VCaP (cell line): ENCODE data around the gene CLNS1A.

Experiments used
- H3K27ac ChIP-seq: fragments of 450-650 bp; 2 replicates; pipeline ENCODE4 v1.5.1; 2017
- TF ChIP-seq, protein P1 (sequence below): fragments of 450-650 bp; conservative IDR thresholded peaks from 2 replicates; pipeline ENCODE4 v1.5.1; 2017; ENCODE audit warnings: mild to moderate bottlenecking, moderate library complexity

The CLNS1A gene

DNA sequence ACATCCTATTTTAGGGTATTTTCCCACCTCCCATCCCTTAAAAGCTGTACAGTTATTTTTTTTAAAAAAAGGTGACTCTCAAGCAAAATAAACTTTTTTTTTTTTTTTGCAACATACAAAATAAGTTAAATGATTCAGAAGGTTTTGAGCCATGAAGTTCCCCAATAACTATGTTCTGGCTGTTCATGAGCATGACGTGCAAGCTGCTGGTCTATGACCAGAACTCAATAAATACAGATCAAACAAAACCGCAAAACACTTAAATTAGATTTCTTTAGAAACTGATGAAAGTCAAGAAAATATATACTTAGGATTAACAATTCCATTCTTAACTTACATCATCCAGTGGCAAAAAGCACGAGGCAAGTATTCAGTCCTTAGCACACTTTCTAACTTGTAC, 24.1 kb upstream of the CLNS1A start:
- no peak overlapping the region for H3K27ac ChIP-seq
- TF ChIP-seq, protein P1, sequence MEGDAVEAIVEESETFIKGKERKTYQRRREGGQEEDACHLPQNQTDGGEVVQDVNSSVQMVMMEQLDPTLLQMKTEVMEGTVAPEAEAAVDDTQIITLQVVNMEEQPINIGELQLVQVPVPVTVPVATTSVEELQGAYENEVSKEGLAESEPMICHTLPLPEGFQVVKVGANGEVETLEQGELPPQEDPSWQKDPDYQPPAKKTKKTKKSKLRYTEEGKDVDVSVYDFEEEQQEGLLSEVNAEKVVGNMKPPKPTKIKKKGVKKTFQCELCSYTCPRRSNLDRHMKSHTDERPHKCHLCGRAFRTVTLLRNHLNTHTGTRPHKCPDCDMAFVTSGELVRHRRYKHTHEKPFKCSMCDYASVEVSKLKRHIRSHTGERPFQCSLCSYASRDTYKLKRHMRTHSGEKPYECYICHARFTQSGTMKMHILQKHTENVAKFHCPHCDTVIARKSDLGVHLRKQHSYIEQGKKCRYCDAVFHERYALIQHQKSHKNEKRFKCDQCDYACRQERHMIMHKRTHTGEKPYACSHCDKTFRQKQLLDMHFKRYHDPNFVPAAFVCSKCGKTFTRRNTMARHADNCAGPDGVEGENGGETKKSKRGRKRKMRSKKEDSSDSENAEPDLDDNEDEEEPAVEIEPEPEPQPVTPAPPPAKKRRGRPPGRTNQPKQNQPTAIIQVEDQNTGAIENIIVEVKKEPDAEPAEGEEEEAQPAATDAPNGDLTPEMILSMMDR: no peak

DNA sequence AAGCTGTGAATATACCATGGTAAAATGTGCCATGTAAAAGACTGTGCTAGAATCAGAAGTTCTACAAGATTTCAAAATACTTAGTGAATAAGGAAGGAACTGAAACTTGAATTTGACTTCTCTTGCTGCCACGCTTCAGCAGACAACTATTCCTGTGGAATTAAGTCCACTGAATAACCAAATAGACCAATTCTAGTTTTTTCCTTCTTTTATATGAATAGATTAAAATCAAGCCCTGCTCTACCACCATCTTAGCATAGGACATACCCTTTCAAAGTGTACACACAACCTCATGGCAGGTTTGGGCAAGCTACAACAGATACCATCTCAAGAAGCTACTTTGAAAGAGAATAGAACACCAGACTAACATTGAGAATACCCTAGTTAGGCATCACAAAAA, 23.4 kb upstream of the CLNS1A start:
- TF ChIP-seq, protein P1: no peak
- H3K27ac ChIP-seq: no peak overlapping the region

DNA sequence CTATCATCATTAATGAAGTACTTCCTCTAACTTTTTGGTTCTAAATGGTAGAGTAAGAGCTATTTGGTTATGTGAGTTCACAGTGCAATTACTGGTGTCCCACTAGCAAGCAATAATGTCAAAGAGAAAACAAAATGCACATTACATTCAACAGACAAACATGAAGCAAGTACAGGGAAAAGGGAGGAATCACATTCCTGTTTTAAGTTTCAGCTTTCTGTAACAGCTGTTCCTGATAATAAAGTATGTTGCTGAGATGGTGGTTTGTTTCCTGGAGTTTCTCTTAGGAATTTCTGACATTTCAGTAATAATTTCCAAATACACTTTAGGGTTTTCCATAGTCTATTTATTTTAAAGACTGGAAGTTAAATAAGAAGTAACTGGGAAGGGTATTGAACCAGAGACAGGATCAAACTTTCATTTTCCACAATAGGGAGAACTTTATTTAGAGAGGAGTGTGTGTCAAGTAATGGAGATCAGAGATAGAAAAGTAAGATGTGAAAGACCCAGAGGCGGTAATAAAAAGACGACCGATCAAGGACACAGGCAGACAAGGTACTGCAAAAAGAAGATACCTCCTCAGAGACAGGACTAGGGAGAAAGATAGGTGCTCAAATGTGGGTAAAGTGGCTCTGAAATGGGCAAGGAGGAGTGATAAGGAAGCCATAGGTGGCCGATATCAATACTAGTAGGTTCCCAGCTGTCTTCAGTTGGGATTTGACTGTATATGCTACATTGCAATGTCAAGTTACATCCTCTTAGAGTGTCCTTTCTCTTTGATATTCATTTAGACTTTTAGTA, 20.8 kb upstream of the CLNS1A start:
- H3K27ac ChIP-seq: no peak overlapping the region

DNA sequence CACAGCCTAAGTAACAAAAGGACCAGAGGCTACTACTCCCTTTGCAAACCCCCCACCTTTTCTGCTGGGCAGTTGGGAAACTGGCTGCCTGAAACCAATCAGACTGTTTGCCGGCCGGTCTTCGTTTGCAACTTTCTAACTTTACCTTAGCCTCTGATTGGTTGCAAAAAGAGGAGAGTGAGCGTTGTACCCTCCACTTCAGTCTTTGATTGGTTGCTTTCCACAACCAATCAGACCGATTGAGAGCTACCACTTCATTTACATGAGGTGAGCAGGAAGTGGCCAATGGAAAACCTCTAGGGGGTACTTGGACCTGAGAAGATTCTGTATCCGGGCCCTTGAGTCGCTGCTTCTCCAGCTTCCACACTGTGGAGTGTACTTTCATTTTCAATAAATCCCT, 18.8 kb upstream of the CLNS1A start:
- TF ChIP-seq, protein P1: no peak
- H3K27ac ChIP-seq: no peak overlapping the region

More for the DNA sequence above, 20.8 kb upstream of the CLNS1A start:
- TF ChIP-seq, protein P1: no peak

DNA sequence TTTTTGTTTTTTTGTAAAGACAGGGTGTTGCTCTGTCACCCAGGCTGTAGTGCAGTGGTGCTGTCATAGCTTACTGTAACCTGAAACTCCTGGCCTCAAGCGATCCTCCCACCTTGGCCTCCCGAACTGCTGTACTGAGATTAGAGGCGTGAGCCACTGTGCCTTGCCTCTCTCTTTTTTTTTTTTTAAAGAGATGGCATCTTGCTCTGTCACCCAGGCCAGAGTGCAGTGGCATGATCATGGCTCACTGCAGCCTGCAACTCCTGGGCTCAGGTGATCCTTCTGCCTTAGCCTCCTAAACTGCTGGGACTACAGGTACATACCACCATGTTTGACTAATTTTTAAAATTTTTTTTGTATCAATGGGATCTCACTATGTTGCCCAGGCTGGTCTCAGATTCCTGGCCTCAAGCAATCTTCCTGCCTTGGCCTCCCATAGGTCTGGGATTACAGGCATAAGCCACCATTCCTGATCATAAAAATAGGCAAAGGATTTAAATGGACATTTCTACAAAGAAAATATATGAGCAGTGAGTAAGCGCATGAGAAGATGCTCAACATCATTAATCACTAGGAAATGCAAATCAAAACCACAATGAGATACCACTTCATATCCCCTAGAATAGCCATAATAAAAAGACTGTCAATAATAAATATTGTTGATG, 17.3 kb upstream of the CLNS1A start:
- no peak overlapping the region for H3K27ac ChIP-seq
- TF ChIP-seq, protein P1: no peak

DNA sequence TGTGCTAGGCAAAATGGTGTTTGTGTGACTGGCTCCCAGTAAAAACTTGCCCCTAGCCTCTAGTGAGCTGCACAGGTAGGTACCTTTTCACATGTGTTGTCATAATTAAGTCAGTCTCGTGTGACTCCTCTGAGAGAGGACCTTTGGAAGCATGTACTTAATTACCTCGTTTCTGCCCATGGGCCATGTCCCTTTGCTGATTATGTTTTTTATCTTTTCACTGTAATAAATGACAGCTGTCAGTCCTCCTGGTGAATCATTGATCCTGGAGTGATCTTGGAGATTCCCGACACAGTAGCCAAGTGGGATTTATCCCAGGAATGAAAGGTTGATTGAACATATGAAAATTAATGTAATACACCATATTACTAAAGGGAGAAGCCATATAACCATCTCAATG, 12.5 kb upstream of the CLNS1A start:
- no peak overlapping the region for H3K27ac ChIP-seq
- TF ChIP-seq, protein P1: no peak

DNA sequence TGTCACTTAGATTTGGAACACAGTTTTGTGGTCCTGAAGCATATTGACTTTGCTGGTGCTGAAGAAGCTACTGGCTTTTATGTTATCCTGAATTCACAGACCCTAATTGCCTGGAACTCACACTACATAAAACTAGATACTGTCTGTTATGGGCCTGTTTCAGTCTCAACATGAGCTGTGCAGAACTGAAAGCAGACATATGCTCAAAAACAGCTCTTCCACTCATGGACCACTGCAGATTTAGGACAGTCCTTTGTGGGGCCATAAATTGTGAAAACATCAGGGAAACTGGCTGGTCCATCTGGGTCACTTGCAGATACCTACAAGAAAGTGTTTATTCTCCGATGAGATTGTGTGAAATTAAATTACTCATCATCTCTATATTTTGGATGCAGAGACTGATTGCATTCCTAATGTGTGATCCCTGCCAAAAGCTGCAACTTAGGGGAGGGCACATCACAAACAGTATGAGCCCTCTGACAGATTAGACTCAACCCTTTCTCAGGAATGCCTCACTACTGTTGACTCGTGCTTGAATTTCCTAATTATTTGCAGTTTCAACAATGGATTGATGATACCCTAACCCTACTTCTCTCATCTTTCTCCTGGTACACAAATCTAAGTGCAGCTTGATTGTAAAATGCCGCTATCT, 10.2 kb upstream of the CLNS1A start:
- no peak overlapping the region for H3K27ac ChIP-seq
- TF ChIP-seq, protein P1: no peak
